Germinal center (tissue), 1 donor: ENCODE measurements around the gene NXN.
"Not testable (repeated sequence)": the region's sequence is repeated elsewhere in the genome, so short reads cannot be mapped to it uniquely, and the experiment has no call there.

Source experiments
- DNase-seq: peaks from one replicate; pipeline ENCODE4 v3.0.0; 2012; ENCODE audit warnings: mixed read lengths, low spot score

NXN gene

GRCh38 chr17:829614-830013 lies 150.0 kb downstream of the NXN start:
- DNase-seq = not testable (repeated sequence)

DNA sequence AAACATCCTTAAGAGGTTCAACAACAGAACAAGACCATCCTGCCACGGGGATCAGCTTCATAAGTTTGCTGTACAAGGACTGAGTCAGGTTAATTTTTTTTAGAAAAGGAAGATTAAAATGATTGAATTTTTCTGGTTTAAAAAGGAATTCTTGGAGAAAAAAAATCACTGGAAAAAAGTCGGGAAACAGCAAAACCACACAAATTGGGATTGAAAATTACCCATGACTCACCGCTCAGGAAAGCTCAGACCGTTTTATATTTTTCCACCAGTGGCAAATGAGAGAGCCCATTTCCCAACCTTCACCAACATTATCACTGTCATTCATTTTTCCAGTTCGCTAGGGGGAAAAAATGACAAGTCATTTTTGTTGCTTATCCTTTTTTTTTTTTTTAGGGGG lies 150.8 kb downstream of the NXN start:
- DNase-seq = no peak

DNA sequence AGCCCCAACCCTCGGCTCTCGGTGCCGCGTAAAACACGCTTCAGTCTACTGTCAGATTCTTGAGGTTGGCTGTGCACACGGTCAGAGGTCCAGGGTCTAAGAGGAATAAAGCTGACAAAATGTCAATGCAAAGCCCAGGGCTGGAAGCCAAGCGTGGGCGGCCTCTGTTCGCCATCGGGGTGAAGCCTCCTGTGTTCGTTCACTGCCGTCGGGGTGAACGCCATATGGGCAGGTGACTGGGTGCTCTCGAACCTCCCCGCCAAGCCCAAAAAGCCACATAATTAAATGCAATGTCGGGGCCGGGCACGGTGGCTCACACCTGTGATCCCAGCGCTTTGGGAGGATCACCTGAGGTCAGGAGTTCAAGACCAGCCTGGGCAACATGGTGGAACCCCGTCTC lies 152.8 kb downstream of the NXN start:
- DNase-seq = no peak

- DNase-seq = no peak
Observed at GRCh38 chr17:825216-825615, 154.4 kb downstream of the NXN start.

- DNase-seq = no peak
Observed at GRCh38 chr17:824378-824777, 155.2 kb downstream of the NXN start.

DNA sequence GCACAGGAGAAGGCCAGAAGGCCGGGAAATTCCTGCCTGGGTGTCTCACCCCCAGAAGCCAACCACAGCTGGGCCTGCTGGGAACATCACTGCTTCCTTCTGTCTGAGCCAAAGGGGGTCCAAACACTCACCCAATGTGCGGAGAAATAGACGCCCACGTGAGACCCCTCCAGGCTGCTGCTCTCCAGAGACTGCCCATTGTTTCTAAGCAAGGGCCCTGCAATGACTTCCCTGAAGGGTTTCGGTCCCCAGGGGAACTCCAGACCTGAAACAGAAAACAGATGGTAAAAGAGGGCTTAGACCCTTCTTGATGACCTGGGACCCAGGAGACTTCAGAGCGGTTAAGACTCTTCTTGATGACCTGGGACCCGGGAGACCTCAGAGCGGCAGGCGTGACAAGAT lies 156.1 kb downstream of the NXN start:
- peak; percentile 24 for DNase-seq

GRCh38 chr17:819251-819650 lies 160.3 kb downstream of the NXN start:
- DNase-seq = no peak

DNA sequence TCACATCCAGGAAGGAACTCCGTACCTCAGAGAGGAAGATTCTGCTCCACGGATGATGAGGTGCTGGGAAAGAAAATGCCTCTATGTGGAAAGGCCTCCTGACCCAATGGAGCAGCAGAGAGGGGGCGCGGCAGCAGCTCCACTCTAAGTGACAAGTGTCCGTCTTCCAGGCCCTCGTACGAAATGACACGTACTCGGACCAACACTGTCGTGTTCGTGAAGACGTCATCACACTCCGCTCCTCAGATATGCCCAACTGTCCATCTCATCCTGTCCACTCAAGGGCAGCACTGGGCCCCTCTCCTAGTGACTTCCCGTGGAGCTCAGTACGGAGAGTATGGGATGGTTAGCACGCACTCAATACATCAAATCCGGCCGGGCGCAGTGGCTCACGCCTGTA lies 165.2 kb downstream of the NXN start:
- DNase-seq = no peak

DNA sequence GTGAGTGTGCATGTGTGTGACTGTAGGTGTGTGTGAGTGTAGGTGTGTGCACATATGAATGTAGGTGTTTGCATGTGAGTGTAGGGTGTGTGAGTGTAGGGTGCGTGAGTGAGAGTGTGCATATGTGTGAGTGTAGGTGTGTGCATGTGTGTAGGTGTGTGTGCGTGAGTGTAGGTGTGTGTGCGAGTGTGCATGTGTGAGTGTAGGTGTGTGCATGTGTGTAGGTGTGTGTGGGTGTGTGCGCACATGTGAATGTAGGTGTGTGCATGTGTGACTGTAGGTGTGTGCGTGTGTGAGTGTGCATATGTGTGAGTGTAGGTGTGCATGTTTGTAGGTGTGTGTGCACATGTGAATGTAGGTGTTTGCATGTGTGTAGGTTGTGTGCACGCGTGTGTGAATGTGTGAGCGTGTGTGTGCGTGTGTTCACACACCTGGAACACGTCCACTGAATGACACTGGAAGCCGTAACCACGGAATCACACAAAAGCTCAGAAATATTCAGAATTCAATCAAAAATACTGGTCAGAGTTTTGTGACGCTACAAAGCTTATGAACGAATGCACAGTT lies 166.9 kb downstream of the NXN start:
- no peak for DNase-seq

DNA sequence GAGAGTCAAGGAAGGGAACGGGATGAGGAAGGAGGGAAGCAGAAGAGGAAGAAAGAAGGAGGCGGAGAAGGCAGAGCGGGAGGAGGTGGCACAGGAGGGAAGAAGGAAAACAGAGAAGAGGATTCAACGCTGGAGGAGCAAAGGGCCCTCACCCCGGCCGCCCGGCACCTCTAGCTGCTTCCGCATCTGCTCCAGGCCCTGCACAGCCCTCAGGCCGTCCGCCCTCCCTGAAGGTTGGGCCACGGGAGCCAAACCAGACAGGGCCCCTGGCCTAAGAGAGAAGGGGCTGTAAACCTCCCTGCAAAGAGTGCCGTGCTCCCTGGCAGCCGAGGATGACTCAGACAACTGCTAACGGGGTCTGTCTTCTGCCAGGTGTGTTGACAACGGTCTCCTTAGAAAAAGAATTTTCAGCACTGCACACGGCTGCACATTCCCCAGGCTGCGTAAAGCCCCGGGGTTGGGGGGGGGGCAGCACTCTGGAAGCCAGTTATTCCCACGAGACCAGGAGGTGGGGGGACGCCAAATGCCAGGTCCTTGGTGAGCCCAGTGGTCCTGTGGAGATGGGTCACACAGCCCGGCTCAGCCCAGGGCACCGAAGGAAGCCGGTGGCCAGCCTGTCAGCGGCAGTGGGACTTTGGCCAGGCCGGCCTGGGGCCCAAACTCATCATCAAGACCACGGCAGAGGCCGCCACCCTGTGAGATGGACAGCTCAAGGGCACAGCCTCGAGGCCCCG lies 168.4 kb downstream of the NXN start:
- no peak for DNase-seq

- no peak for DNase-seq
Observed at GRCh38 chr17:807523-808294, 171.9 kb downstream of the NXN start.

DNA sequence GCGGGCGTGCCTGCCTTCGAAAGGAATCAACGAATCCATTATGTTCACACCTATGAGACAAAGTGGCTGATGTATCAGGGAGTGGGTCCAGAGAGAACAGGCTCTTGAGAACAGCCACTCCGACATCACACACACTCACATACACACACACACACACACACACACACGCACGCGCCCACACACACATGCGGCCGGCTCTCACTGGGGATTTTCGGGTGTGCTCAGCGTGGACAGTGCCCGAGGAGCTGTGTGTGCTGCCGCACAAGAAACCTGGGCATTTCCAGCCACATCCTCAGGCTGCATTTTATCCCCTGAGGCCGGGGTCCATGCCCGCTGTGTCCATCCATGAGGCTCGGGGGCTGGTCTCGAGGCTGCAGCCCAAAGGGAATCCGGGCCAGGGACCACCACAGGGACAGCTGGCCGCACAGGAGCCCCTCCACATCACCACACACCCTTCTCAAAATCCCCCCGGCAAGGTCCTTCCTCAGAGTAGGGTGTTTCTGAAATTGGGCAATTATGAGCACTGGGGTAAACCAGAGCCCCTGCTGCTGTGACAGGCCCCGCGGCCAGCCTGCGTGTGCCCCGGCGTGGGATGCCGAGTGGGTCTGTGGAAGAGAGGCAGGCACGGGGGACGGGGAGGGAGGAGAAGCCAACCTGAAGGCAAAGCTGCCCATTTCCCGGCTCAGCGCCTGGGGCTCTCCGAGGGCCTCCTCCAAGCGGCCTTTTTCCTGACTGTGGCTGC lies 172.6 kb downstream of the NXN start:
- DNase-seq = no peak

- DNase-seq = no peak
Observed at GRCh38 chr17:806346-806745, 173.2 kb downstream of the NXN start.

DNA sequence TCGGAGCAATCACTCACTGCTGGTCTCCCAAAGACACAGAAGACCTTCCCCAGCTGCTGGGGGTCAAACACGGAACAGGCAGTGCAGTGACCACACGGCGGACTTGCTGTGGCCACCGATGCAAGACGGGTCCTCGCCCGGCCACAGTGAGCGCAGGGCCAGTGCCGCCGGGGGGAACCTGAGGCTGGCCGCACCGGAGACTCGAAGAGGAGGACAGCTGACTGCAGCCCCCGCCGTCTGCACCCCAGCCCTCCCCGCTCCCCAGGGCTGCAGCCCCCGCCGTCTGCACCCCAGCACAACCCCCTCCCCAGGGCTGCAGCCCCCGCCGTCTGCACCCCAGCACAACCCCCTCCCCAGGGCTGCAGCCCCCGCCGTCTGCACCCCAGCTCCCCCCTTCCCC lies 173.7 kb downstream of the NXN start:
- DNase-seq = not testable (repeated sequence)

- no peak for DNase-seq
Observed at GRCh38 chr17:804541-805435, 174.8 kb downstream of the NXN start.

GRCh38 chr17:802901-803881 lies 176.4 kb downstream of the NXN start:
- no peak for DNase-seq

DNA sequence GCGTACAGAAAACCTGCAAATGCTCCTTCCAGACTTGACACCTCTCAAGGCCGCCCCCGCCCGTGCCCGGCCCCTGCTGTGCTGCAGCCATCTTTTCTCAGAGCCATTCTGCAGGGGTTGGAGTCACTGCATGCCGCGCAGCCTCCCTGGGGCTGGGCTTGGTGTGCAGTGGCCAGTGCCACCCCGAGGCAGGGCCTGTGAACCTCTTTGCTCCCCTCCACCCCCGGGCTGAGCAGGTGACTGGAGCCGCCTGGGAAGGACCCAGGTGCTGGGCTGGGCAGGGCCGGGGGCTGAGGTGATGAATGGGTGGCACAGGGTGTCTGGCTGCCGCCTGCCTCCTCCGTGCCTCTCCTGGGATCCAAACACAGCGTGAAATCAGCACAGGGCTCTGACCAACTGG lies 177.1 kb downstream of the NXN start:
- DNase-seq = no peak

DNA sequence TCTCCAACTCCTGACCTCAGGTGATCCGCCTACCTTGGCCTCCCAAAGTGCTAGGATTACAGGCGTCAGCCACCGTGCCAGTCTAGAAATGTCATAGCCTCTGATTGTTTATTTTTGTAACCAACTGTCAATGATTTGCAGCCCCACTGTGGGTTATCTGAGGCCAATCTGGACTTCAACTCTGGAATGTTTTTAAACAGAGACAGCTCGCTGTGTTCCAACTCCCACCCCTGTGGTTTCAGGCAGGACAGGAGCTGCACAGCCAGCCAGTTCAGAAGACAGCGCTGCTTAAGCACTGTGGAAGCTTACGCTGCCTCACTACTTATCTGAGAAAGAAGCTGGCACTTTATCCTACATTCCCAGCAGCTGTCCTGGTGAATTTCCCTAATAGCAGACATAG lies 177.9 kb downstream of the NXN start:
- DNase-seq = no peak

DNA sequence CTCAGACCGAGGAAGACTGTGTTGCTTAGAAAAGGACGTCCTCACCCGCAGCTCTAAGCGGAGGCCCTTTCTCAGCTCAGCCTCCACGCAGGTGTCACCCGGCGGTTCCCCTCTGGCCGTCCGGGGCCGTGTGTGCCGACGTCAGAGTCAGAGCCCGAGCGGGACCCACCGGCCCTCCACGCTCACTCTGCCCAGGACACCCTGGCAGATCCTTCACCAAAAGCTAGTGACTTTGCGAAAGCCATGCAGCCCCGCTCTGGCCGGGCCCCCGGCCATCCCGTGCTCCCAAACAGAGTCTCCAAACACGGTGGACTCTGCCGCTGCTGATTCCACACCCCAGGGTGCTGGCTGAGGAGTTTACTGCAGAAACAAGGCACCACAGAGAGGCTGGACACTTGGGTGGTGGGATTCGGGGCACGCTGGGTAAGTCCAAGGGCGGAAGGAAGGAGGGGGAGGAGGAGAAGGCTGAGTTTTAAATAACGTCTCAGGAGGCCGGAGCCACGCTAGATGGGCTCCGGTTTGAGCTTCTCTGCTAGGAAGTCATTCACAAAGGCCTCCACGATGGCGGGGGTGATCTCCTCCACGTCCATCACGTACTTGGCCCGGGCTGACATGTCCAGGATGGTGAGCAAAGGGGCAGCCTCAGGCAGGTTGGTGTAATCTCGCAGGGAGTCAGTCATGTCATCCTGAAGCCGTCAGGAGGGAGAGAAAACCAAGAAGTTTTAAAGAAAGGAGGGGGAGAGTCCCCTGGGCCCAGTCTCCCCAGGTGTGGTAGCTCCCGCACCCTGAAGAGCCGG lies 178.9 kb downstream of the NXN start:
- DNase-seq = no peak

GRCh38 chr17:799261-799660 lies 180.3 kb downstream of the NXN start:
- no peak for DNase-seq
